HCT116 (cell line): ENCODE results near the gene AMACR. TPM values are rescaled to one million over a fixed set of nuclear protein-coding genes. Genes with fewer than 3 reads are reported as not detected.

Source experiments
- ATAC-seq: fragments of 200-7000 bp; cut with Tn5 transposase; 2 replicates; pipeline ENCODE4 v1.9.1; 2020; ENCODE audit warnings: mild to moderate bottlenecking, moderate library complexity
- BruUV-seq: library from RNA; stranded (reverse); fragments of 400-500 nt; replicated peaks from 2 replicates; lab custom pipeline; 2021; lab: Mats Ljungman, UMichigan
- CTCF ChIA-PET: fragments of 300-600 bp; sonication (Branson Sonifier 250); formaldehyde crosslinking; loops from one replicate; lab custom pipeline; 2021; ENCODE audit warnings: antibody characterized with exemption; lab: Charles Lee
- POLR2A ChIA-PET: fragments of 300-600, 350-600 bp; sonication (Branson Sonifier 250); formaldehyde crosslinking; loops from one replicate; lab custom pipeline; 2021; ENCODE audit warnings: antibody characterized with exemption; lab: Charles Lee
- RAD21 ChIA-PET, 2 experiments: fragments of 300-600 bp; sonication (Branson Sonifier 250); formaldehyde crosslinking; loops; one replicate each; lab custom pipeline; 2023; ENCODE audit warnings: low total read pairs in 2 of 2; ENCODE audit not compliant: uncharacterized antibody in 2 of 2, unreplicated experiment in 2 of 2, low non-redundant PET in 1 of 2; lab: Charles Lee
- DNase-seq: peaks from one replicate; pipeline ENCODE4 v3.0.0-alpha.2; 2010; ENCODE audit warnings: low read depth, low spot score
- H2AFZ ChIP-seq: fragments of 200-600 bp; shearing (Covaris generic), sonication (generic); 2 replicates; pipeline ENCODE4 v1.6.1; 2017; ENCODE audit warnings: low read depth, mixed run types, mixed read lengths, antibody characterized with exemption, low read length; ENCODE audit not compliant: poor library complexity, severe bottlenecking
- H3K27ac ChIP-seq: 2 replicates; pipeline ENCODE4 v1.5.1; 2012; ENCODE audit warnings: low read depth, low read length
- H3K27me3 ChIP-seq: fragments of 200-600 bp; sonication (generic); 2 replicates; pipeline ENCODE4 v1.6.1; 2016; ENCODE audit warnings: mixed run types, low read length, mixed read lengths; ENCODE audit not compliant: insufficient read depth
- H3K36me3 ChIP-seq, 2 experiments: fragments of 200-500 bp in 1 of 2; fragments of 200-600 bp in 1 of 2; sonication (Bioruptor generic) in 1 of 2; sonication (generic) in 1 of 2; 2 replicates each; pipeline versions ENCODE4 v1.5.1 to v1.6.1; 2014 to 2016; ENCODE audit warnings: low read length in 2 of 2, inconsistent platforms in 1 of 2, mixed read lengths in 1 of 2, mixed run types in 1 of 2; ENCODE audit not compliant: insufficient read depth in 2 of 2, control insufficient read depth in 1 of 2
- H3K4me1 ChIP-seq, 2 experiments: fragments of 200-600 bp in 1 of 2; sonication (generic) in 1 of 2; 2 replicates each; pipeline versions ENCODE4 v1.5.1 to v1.6.1; 2012 to 2017; ENCODE audit warnings: low read length in 2 of 2, inconsistent platforms in 1 of 2, mild to moderate bottlenecking in 1 of 2, mixed read lengths in 1 of 2, mixed run types in 1 of 2, moderate library complexity in 1 of 2; ENCODE audit not compliant: insufficient read depth in 2 of 2, control insufficient read depth in 1 of 2
- H3K4me2 ChIP-seq: fragments of 200-600 bp; sonication (generic); 2 replicates; pipeline ENCODE4 v1.6.1; 2017; ENCODE audit warnings: mixed run types, low read length, mixed read lengths
- H3K4me3 ChIP-seq, 2 experiments: fragments of 200-600 bp in 1 of 2; sonication (generic) in 1 of 2; replicated peaks in 1 of 2; 2 replicates each; pipeline ENCODE4 v1.5.1; 2011 to 2016; ENCODE audit warnings: low read length in 2 of 2, control low read depth in 1 of 2, low read depth in 1 of 2, mild to moderate bottlenecking in 1 of 2, mixed read lengths in 1 of 2, mixed run types in 1 of 2
- H3K79me2 ChIP-seq: fragments of 200-600 bp; sonication (generic); 2 replicates; pipeline ENCODE4 v1.6.1; 2017; ENCODE audit warnings: mild to moderate bottlenecking, mixed run types, low read length, moderate library complexity, mixed read lengths; ENCODE audit not compliant: insufficient read depth
- H3K9ac ChIP-seq: fragments of 200-600 bp; sonication (generic); 2 replicates; pipeline ENCODE4 v1.6.1; 2016; ENCODE audit warnings: low read length, mixed read lengths
- H3K9me2 ChIP-seq: fragments of 200-600 bp; sonication (generic), shearing (Covaris generic); 2 replicates; pipeline ENCODE4 v1.6.1; 2017; ENCODE audit warnings: mixed run types, mild to moderate bottlenecking, moderate library complexity; ENCODE audit not compliant: insufficient read depth
- H3K9me3 ChIP-seq, 2 experiments: fragments of 200-500 bp in 1 of 2; fragments of 200-600 bp in 1 of 2; sonication (Bioruptor generic) in 1 of 2; sonication (generic) in 1 of 2; 2 replicates each; pipeline ENCODE4 v1.6.1; 2014 to 2017; ENCODE audit warnings: low read length in 2 of 2, mixed read lengths in 2 of 2, inconsistent platforms in 1 of 2, low read depth in 1 of 2, mild to moderate bottlenecking in 1 of 2, mixed run types in 1 of 2, moderate library complexity in 1 of 2; ENCODE audit not compliant: control insufficient read depth in 1 of 2, insufficient read depth in 1 of 2
- H4K20me1 ChIP-seq: fragments of 200-600 bp; sonication (generic), shearing (Covaris generic); 2 replicates; pipeline ENCODE4 v1.6.1; 2017; ENCODE audit warnings: mixed run types, mild to moderate bottlenecking, moderate library complexity; ENCODE audit not compliant: insufficient read depth
- CEBPB ChIP-seq: IDR thresholded peaks from 2 replicates; pipeline ENCODE4 v1.6.1; 2012; ENCODE audit warnings: low read depth
- EZH2phosphoT487 ChIP-seq: fragments of 200-600 bp; IDR thresholded peaks from 2 replicates; pipeline ENCODE4 v1.6.1; 2018; ENCODE audit warnings: antibody characterized with exemption, borderline replicate concordance
- POLR2A ChIP-seq: IDR thresholded peaks from 2 replicates; pipeline ENCODE4 v1.7.0; 2011; ENCODE audit warnings: borderline replicate concordance; ENCODE audit not compliant: insufficient read depth, insufficient read length; ENCODE audit errors: extremely low read depth
- RAD21 ChIP-seq: IDR thresholded peaks from 2 replicates; pipeline ENCODE4 v1.6.1; 2012; ENCODE audit warnings: low read depth, mild to moderate bottlenecking
- SIN3A ChIP-seq: IDR thresholded peaks from 2 replicates; pipeline ENCODE4 v1.6.1; 2012; ENCODE audit warnings: low read depth
- SP1 ChIP-seq: IDR thresholded peaks from 2 replicates; pipeline ENCODE4 v1.6.1; 2012; ENCODE audit warnings: low read depth
- SRF ChIP-seq: IDR thresholded peaks from 2 replicates; pipeline ENCODE4 v1.6.1; 2012; ENCODE audit warnings: low read depth
- ZNF274 ChIP-seq: fragments of 200-500 bp; sonication (Bioruptor generic); IDR thresholded peaks from 2 replicates; pipeline ENCODE4 v1.6.1; 2014; ENCODE audit warnings: mild to moderate bottlenecking, low read depth, low read length, inconsistent platforms
- intact Hi-C: fragments of 100-400 bp; cut with micrococcal nuclease; formaldehyde crosslinking; loops from 2 replicates; pipeline ENCODE4 v1.10.0; 2022
- total RNA-seq: library from RNA; stranded (reverse); gene quantifications from one replicate; pipeline ENCODE4 v1.2.1, GENCODE V29; 2021; ENCODE audit not compliant: unreplicated experiment
- TF ChIP-seq, protein P1 (sequence below): IDR thresholded peaks from 2 replicates; pipeline ENCODE4 v1.6.1; 2012

Gene AMACR
- total RNA-seq, 1 experiment from 2014 or later, result 4.3 TPM

- BruUV-seq, result no TSS peak
- Histone ChIP-seq H3K9me2 (no peaks in the 10 kb centered on the region), H3K9me3 (no peaks in the 10 kb centered on the region), H2AFZ (no peak overlapping the region), H3K27me3 (no peaks in the 10 kb centered on the region), H3K4me2 (no peak overlapping the region), H3K4me3 (no peak overlapping the region), H3K9ac (no peak overlapping the region), H3K36me3 (no peaks in the 10 kb centered on the region), H3K79me2 (no peaks in the 10 kb centered on the region), H3K27ac (no peak overlapping the region), H3K4me1 (no peaks in the 10 kb centered on the region), H4K20me1 (no peaks in the 10 kb centered on the region)
- ChIA-PET RAD21 (no interaction called here), POLR2A (no interaction called here), CTCF (no interaction called here)
- TF ChIP-seq, protein P1, sequence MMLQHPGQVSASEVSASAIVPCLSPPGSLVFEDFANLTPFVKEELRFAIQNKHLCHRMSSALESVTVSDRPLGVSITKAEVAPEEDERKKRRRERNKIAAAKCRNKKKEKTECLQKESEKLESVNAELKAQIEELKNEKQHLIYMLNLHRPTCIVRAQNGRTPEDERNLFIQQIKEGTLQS, result no peak
- TF ChIP-seq ZNF274, result no peak
- TF ChIP-seq SP1, result no peak
- TF ChIP-seq EZH2phosphoT487, result no peak
- TF ChIP-seq SIN3A, result no peak
- no peak for TF ChIP-seq CEBPB
- no peak for DNase-seq
- ATAC-seq, result no peak
- intact Hi-C loops, result no loop called here
Observed at GRCh38 chr5:34014626-34015025, 6.8 kb upstream of the AMACR start.

DNA sequence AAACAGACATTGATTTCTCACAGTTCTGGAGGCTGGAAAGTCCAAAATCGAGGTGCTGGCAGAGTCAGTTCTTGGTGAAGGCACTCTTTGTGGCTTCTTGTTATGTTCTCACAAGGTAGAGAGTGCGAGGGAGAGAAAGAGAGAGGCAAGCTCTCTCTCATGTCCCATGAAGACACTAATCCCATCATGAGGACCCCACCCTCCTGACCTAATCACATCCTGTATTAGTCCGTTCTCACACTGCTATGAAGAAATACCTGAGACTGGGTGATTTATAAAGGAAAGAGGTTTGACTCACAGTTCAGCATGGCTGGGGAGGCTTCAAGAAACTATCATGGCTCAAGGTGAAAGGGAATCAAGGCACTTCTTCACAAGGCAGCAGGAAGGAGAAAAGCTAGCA, 5.7 kb upstream of the AMACR start:
- Histone ChIP-seq H3K4me1 (peaks cover 0 to 4% of the 10 kb centered on the region in 2 experiments; a peak in 2 of 4 replicates), H3K4me3 (no peak overlapping the region), H3K27me3 (no peaks in the 10 kb centered on the region), H3K9me2 (no peaks in the 10 kb centered on the region), H3K27ac (no peak overlapping the region), H2AFZ (no peak overlapping the region), H3K4me2 (no peak overlapping the region), H3K79me2 (no peaks in the 10 kb centered on the region), H3K36me3 (no peaks in the 10 kb centered on the region), H3K9ac (no peak overlapping the region), H4K20me1 (no peaks in the 10 kb centered on the region), H3K9me3 (no peaks in the 10 kb centered on the region)
- TF ChIP-seq CEBPB, result no peak
- TF ChIP-seq RAD21, result no peak
- no peak for TF ChIP-seq SIN3A
- TF ChIP-seq SRF, result no peak
- no peak for TF ChIP-seq POLR2A
- BruUV-seq, result no TSS peak
- CTCF ChIA-PET, result no interaction called here
- intact Hi-C loops, result no loop called here
- RAD21 ChIA-PET, result no interaction called here
- ATAC-seq, result no peak
- POLR2A ChIA-PET, result no interaction called here
- DNase-seq, result no peak
